Breast epithelium (tissue), 3 donors: ENCODE measurements around the gene TUBA4A.
"Not testable (repeated sequence)": the region's sequence is repeated elsewhere in the genome, so short reads cannot be mapped to it uniquely, and the experiment has no call there.

Experiments
- CTCF ChIP-seq, 3 donors: fragments of 450-650 bp; IDR thresholded peaks; one replicate each; pipeline ENCODE4 v1.5.1; 2016 to 2017; ENCODE audit warnings: antibody characterized with exemption in 3 of 3, mild to moderate bottlenecking in 3 of 3, moderate library complexity in 3 of 3
- POLR2A ChIP-seq: fragments of 450-650 bp; IDR thresholded peaks from one replicate; pipeline ENCODE4 v1.6.1; 2016; ENCODE audit warnings: antibody characterized with exemption, mild to moderate bottlenecking, moderate library complexity
- POLR2AphosphoS5 ChIP-seq, 3 donors: sonication (generic); formaldehyde crosslinking; IDR thresholded peaks; one replicate each; pipeline ENCODE4 v1.6.1; 2017; ENCODE audit warnings: antibody characterized with exemption in 3 of 3

GRCh38 chr2:219287116-219287440 lies 33.4 kb upstream of the TUBA4A start:
- TF ChIP-seq CTCF (IDR thresholded peaks at IDR 0.05); POLR2AphosphoS5 (IDR thresholded peaks at IDR 0.05); POLR2A: not testable (repeated sequence)
